ENCODE results near the gene RAPGEF1. TPM values are rescaled to one million over a fixed set of nuclear protein-coding genes. Genes with fewer than 3 reads are reported as not detected.

RAPGEF1 gene
- total RNA-seq, 1 donor from 2014 or later = 94.3 TPM

DNA sequence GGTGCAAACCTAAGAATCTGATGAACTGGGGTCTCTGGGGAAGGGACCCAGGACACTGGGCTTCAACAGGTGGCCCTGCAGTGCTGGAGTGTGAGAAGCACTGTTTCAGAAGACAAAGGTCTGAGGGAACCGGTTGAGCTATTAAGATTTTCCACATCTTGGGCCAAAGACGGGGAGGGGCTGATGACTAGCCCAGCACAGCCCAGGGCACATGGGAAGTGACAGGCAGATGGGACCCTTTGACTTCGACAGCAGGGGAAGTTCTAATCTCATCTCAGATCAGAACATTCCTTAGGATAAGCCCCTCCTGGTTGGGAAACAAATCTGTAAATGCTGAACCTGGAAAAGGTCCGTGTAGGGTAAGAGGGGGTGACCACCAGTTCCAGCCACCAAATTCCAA, 67.4 kb downstream of the RAPGEF1 start:
- no peaks in the 10 kb centered on the region for H3K27me3 Mint-ChIP-seq (ENCODE audit: unreplicated experiment)
- H3K36me3 Mint-ChIP-seq (ENCODE audit: unreplicated experiment) = no peaks in the 10 kb centered on the region
- H3K4me1 Mint-ChIP-seq (ENCODE audit: unreplicated experiment) = peaks cover 98% of the 10 kb centered on the region
- peak overlapping the region; percentile 97 for H3K27ac Mint-ChIP-seq (ENCODE audit: unreplicated experiment)
- no peaks in the 10 kb centered on the region for H3K9me3 Mint-ChIP-seq (ENCODE audit: unreplicated experiment)
- H3K4me3 Mint-ChIP-seq (ENCODE audit: unreplicated experiment) = no peak overlapping the region
- TF ChIP-seq CTCF (IDR thresholded peaks at IDR 0.05) = no peak
- DNase-seq (ENCODE audit: extremely low spot score, unreplicated experiment) = no peak

DNA sequence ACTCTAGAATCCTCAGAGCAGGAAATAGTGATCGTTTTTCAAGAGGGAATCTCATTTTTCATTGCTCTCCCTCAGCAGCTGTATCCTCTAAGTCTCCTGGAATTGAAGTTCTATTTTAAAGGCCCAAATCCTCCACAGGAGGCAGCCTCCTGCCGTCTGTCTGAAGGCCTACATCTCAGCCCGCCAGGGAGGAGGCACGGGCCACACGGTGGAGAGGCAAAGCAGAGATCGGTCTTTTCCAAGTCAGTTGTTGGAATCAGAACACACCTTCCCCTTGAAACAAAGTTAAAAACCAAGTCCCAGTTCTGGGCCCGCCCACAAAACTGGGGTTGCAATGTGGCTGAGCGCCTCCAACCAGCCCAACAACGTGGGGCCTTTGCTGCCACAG, 68.7 kb downstream of the RAPGEF1 start:
- DNase-seq (ENCODE audit: extremely low spot score, unreplicated experiment) = no peak

DNA sequence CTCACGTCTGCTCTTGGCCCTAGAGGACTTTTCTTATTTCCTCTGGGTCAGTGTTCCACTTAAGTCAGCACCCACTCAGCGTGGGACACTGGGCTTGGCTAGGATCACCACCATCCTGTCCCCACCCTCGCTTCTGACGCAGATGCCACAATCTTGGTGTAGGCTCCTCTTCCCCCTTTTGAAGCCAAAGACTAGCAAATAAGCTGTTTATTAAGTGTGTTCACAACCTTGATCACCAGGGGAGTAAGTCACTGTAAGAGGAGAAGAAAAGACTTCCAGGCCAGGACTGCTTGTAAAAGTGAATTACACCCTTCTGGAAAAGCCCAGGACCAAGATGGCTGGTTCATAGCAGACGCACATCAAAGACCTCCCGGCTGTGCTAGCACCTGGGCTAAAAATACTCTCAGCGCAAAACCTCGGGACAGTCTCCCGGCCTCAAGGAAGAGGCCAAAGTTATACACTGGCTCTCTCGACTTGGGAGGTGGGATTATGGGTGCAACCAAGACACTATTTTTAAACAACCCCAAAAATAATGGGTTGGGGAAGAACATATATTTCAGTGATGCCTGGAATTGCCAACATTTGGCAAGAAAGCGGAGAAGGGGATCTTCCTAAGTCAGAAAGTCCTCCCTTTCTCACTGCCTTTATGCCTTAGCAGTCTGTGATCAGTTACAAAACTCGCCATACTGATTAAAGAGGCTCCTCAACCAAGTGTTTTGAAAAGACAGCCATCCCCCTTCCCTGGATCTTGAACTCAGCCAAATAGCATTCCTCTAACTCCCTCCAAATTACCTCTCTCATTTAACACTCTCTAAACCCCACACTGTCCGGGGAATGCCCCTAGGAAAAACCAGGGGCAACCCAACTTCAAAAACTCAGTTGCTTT, 69.4 kb downstream of the RAPGEF1 start:
- H3K4me1 Mint-ChIP-seq (ENCODE audit: unreplicated experiment) = peaks cover 80% of the 10 kb centered on the region
- no peaks in the 10 kb centered on the region for H3K9me3 Mint-ChIP-seq (ENCODE audit: unreplicated experiment)
- DNase-seq (ENCODE audit: extremely low spot score, unreplicated experiment) = no peak
- H3K27me3 Mint-ChIP-seq (ENCODE audit: unreplicated experiment) = no peaks in the 10 kb centered on the region
- no peak for TF ChIP-seq CTCF (IDR thresholded peaks at IDR 0.05)
- no peaks in the 10 kb centered on the region for H3K36me3 Mint-ChIP-seq (ENCODE audit: unreplicated experiment)
- no peak overlapping the region for H3K4me3 Mint-ChIP-seq (ENCODE audit: unreplicated experiment)
- H3K27ac Mint-ChIP-seq (ENCODE audit: unreplicated experiment) = peak overlapping the region; percentile 91

More for the DNA sequence above, 68.7 kb downstream of the RAPGEF1 start:
- Mint-ChIP-seq H3K36me3 (ENCODE audit: unreplicated experiment) (no peaks in the 10 kb centered on the region), H3K27me3 (ENCODE audit: unreplicated experiment) (no peaks in the 10 kb centered on the region), H3K9me3 (ENCODE audit: unreplicated experiment) (no peaks in the 10 kb centered on the region), H3K4me1 (ENCODE audit: unreplicated experiment) (peaks cover 86% of the 10 kb centered on the region), H3K27ac (ENCODE audit: unreplicated experiment) (peak overlapping the region; percentile 91), H3K4me3 (ENCODE audit: unreplicated experiment) (no peak overlapping the region)
- peak; percentile 20 for TF ChIP-seq CTCF (IDR thresholded peaks at IDR 0.05)

GRCh38 chr9:131669269-131670157, 70.4 kb downstream of the RAPGEF1 start:
- peaks cover 4% of the 10 kb centered on the region for H3K36me3 Mint-ChIP-seq (ENCODE audit: unreplicated experiment)
- DNase-seq (ENCODE audit: extremely low spot score, unreplicated experiment) = no peak
- no peak overlapping the region for H3K4me3 Mint-ChIP-seq (ENCODE audit: unreplicated experiment)
- H3K9me3 Mint-ChIP-seq (ENCODE audit: unreplicated experiment) = peaks cover under 1% of the 10 kb centered on the region
- no peaks in the 10 kb centered on the region for H3K27me3 Mint-ChIP-seq (ENCODE audit: unreplicated experiment)
- peak overlapping the region; percentile 98 for H3K27ac Mint-ChIP-seq (ENCODE audit: unreplicated experiment)
- no peak for TF ChIP-seq CTCF (IDR thresholded peaks at IDR 0.05)
- peaks cover 70% of the 10 kb centered on the region for H3K4me1 Mint-ChIP-seq (ENCODE audit: unreplicated experiment)
